Brain pericyte (primary cell): ENCODE measurements around the gene ADAMTSL2.

ENCODE experiments used
- DNase-seq: peaks from one replicate; pipeline ENCODE4 v3.0.0-alpha.2; 2012; ENCODE audit warnings: low read depth, low spot score

Gene ADAMTSL2

GRCh38 chr9:133605856-133606707, 71.6 kb downstream of the ADAMTSL2 start:
- no peak for DNase-seq

DNA sequence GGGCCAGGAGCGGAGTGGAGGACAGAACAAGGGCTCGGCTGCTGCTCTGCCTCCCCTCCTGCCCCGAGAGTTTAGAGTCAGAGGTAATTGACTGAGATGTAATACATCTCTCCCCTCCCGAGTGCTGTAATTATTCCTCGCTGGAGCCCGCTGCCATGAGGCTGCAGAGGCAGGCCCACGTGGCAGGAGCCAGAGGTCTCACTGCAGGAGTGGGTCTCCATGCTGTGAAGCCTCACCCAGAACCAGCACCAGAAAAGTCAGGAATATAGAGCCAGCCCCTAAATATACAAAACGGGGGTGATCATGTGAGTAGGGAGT, 72.2 kb downstream of the ADAMTSL2 start:
- DNase-seq: no peak

- no peak for DNase-seq
Observed at GRCh38 chr9:133607381-133607780, 72.9 kb downstream of the ADAMTSL2 start.

DNA sequence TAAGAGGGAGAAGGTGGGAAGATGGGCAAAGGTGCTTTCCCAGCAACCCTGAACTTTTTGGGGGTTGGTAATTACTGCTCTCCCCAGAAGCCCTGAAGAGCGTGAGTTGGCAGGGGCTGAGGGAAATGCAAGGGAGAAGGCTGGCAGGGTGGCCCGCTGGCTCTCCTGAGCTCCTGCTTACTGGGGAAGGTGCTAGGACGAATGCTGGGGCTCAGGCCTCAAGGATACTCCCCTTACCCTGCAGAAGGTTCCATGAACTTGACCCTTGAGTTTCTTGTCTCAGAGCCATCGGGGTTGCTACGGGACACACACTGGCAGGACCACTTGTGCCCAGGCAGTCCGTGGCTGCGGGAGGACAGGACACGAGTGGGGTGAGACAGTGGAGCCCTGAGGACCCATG, 73.5 kb downstream of the ADAMTSL2 start:
- no peak for DNase-seq

DNA sequence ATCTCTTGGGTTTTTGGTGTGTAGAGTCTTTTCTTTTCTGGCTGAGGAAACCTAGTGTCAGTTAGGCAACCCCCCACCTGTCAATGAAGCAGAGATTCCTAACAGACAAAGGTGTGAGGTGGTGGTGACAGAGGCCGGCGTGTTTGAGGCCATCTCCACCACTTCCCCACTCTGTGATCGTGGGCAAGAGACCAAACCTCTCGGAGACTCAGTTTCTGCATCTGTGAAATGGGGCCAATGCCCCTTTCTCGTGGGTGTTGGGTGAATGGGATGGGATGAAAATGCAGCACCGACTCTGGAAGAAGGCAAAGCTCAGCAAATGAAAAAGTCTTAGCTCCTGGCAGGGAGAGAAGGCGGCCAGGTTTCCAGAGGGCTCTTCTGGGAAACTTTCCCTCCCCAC, 73.9 kb downstream of the ADAMTSL2 start:
- no peak for DNase-seq

DNA sequence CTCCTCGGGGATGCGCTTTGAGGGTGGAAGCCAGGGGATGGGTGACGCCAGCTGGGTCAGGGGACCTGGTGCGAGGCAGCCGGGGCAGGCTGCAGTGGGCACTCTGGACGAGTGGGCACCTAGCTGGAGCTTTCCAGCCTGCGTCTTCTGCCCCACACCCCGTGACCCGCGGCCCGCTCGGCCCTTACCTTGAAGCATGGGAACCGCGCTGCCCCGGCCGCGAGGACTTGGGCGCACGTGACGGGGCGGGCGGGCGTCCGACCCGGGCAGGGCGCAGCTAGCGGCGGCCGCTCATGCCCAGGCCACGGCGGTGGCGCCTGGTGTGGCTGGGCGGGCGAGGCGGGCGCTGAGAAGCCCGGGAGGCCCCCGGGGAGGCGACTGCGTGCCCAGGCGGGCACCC, 74.4 kb downstream of the ADAMTSL2 start:
- DNase-seq: no peak

GRCh38 chr9:133609311-133610098, 75.0 kb downstream of the ADAMTSL2 start, which contains the start of gene FAM163B:
Gene FAM163B, minus strand, starts transcription at chr9:133609389. Its CDS starts 29,166 bp downstream, at chr9:133580223.
- no peak for DNase-seq

DNA sequence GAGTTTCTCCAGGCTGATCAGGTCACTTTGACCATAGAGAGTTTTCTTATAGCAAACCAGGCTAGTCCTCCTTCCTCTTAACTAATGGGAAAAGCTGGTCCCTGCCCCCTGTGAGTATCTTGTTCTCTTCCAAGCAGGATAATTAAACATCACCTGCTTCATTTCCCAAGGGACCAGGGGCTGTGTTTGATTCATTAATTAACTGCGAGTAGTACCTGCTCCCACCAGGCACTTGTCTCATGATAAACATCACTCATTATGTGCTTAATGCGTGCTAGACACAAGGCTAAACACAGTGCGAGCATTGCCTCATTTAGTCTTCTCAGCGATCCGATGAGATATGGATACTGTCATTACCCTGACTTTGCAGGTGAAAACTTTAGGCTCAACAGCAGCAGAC, 76.3 kb downstream of the ADAMTSL2 start:
- no peak for DNase-seq

DNA sequence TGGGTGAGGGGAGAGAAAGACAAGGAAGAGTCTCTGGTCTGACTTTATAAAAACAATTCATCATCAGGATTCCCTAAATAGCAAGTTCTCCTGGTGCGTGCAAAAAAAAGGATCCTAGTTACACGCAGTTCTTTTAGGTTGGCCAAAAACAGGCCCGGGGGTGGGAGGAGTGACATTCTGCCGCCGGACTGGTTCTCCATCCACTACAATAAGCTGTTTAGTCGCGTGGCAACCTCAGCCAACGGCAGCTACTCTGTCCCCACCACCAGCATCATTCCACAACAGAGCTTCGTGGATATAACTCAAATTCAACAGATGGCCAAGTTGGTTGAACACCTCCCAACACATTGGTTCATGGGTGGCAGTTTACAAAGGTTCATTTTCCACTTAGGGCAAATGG, 77.5 kb downstream of the ADAMTSL2 start:
- no peak for DNase-seq

DNA sequence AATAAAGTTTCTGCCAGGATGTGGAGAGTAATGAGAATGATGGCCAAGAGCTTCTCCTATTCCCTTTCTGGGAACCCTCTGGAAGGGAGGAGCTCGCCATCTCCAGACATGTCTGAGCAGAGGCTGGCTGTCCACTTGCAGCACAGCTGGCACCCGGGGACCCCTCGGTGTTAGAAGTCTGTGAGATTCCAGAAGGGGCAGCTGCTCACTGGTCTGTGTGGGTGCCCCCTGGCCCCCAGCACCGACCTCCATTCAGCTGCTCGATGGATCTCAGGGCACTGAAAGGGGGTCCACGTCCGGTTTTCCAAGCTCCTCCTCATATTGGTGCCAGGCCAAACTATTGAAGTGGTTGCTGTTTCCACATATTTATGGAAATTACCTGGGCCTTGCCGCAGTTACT, 78.3 kb downstream of the ADAMTSL2 start:
- no peak for DNase-seq

DNA sequence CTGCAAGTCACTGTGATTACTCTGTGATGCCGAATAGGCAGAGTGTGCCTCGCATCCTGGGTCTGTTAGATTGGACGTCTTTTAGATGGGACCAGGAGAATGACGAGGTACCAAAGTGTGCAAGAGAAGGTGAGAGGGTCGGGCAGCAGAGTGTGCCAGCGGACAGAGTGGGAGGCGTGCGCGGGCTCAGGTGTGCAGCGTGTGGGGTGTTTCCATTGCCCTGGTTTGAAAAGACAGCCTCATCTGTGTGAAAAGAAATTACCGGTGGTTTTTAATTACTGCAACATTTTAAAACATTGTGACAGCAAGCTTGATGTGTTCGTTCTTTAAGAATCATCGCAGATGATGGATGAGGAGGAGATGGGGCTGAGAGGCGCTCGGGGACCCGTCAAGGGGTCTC, 78.9 kb downstream of the ADAMTSL2 start:
- DNase-seq: no peak

DNA sequence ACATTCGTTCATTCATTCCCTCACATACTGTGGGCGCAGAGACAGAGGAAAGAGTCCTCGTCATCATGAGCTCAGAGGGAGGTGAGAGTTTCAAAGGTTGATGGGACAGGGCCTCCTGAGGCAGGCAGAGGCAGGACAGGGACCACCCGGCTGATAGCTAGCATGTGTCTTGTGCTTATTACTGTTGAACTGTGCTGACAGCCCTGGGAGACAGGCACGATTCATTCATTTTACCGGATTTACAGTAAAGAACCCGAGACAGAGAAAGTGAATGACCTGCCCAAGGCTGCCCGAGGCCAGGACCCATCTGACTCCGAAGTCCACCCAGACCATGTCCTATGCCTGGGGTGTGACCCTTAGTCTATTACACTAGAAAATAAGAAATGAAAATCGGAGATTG, 79.6 kb downstream of the ADAMTSL2 start:
- no peak for DNase-seq

DNA sequence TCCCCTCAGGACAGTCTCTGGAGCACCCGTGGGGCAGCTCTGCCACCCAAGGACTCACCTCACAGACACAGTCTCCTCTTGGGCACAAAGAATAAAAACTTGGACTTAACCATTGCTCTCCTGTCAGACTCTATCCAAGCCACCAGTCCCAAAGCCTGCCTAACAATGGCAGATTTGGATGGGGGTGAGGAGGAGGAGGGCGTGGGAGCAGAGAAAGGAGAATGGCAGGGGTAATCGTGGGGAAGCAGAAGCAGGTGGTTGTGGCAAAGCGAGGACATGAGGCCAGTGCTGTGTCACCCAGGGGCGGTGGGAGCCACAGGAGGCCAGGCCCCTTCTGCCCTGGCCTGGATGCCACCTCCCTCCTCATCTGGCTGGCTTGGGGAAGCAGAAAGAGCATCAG, 80.2 kb downstream of the ADAMTSL2 start:
- DNase-seq: no peak

DNA sequence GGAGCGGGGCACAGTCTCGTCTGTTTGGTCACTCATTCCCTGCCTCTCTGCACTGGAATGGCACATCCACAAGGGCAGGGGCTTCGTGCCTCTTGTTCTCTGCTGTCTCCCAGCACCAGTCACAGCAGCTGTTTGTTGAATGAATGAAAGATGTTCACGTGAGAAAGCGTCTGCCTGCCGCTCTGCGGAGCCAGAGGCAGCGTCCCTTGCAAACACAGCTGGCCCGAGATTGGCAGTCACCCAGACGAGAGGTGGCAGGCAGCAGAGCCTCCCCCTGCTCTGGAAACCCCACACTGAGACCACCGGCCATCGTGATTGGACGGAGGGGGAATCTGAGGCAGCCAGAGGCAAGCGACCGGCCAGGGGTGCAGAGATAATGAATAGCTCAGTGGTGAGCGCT, 80.7 kb downstream of the ADAMTSL2 start:
- DNase-seq: no peak

- DNase-seq: no peak
Observed at GRCh38 chr9:133615606-133616188, 81.2 kb downstream of the ADAMTSL2 start.

- no peak for DNase-seq
Observed at GRCh38 chr9:133616643-133617405, 82.3 kb downstream of the ADAMTSL2 start.

DNA sequence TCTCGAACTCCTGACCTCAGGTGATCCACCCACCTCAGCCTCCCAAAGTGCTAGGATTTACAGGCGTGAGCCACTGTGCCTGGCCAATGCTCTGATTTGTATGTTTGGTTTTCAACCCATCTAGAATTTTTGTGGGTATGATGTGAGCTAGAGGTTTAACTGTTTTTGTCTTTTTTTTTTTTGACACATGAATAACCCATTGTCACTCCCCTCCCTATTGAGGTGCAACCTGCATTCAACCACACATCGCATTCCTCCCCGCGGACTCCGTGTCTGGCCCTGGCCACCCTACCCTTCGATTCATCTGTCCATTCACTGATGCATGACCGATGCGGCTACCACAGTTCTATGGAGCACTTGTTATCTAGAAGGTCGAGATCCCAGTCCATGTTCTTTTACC, 84.2 kb downstream of the ADAMTSL2 start:
- DNase-seq: no peak

- DNase-seq: no peak
Observed at GRCh38 chr9:133619791-133620190, 85.3 kb downstream of the ADAMTSL2 start.

- no peak for DNase-seq
Observed at GRCh38 chr9:133621725-133622267, 87.3 kb downstream of the ADAMTSL2 start.

GRCh38 chr9:133622555-133622954, 88.1 kb downstream of the ADAMTSL2 start:
- DNase-seq: no peak
